HG02798 (cell line): ENCODE results near the gene CDCA5.
A peak's percentile ranks its signal among the peaks of the same experiment; 100 is the strongest.
"Not testable (repeated sequence)": the region's sequence is repeated elsewhere in the genome, so short reads cannot be mapped to it uniquely, and the experiment has no call there.

ENCODE experiments used
- ATAC-seq: cut with Tn5 transposase; IDR thresholded peaks from one replicate; pipeline ENCODE4 v1.9.1; 2021; ENCODE audit warnings: mild to moderate bottlenecking; ENCODE audit not compliant: unreplicated experiment, poor library complexity

Gene CDCA5

DNA sequence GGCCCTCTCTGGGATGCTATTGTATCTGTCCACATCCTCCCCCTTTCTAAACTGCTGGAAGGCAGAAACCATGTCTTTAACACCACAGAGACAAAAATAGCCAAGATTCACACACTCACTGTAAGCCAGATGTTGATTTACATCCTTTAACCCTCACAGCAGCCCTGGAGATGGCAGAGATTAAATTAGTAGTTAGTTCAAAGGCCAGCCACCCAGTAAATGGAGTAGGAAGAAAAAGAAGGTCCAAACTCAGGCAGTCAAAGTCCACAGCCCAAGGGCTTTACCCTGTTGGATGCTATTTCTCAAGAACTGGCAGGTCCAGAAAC lies 35.8 kb upstream of the CDCA5 start:
- no peak for ATAC-seq

DNA sequence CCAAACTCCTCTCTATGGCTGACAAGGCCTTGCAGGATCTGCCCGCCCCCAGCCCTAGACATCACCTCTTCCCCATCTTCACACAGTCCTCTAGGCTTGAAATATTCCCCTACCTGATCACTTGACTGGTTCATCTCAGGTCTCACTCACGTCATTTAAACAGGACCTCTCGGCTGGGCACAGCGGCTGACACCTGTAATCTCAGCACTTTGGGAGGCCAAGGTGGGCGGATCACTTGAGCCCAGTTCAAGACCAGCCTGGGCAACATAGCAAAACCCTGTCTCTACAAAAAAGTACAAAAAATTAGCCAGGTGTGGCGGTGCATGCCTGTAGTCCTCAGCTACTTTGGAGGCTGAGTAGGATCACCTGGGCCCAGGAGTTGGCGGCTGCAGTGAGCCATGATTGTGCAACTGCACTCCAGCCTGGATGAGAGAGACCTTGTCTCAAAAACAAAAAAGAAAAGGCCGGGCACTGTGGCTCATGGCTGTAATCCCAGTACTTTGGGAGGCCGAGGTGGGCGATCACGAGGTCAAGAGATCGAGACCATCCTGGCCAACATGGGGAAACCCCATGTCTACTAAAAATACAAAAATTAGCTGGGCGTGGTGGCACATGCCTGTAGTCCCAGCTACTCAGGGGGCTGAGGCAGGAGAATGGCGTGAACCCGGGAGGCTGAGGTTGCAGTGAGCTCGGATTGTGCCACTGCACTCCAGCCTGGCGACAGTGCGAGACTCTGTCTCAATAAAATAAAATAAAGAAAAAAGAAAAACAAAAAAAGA lies 35.2 kb upstream of the CDCA5 start:
- not testable (repeated sequence) for ATAC-seq

GRCh38 chr11:65118097-65118837 lies 34.4 kb upstream of the CDCA5 start:
- no peak for ATAC-seq

DNA sequence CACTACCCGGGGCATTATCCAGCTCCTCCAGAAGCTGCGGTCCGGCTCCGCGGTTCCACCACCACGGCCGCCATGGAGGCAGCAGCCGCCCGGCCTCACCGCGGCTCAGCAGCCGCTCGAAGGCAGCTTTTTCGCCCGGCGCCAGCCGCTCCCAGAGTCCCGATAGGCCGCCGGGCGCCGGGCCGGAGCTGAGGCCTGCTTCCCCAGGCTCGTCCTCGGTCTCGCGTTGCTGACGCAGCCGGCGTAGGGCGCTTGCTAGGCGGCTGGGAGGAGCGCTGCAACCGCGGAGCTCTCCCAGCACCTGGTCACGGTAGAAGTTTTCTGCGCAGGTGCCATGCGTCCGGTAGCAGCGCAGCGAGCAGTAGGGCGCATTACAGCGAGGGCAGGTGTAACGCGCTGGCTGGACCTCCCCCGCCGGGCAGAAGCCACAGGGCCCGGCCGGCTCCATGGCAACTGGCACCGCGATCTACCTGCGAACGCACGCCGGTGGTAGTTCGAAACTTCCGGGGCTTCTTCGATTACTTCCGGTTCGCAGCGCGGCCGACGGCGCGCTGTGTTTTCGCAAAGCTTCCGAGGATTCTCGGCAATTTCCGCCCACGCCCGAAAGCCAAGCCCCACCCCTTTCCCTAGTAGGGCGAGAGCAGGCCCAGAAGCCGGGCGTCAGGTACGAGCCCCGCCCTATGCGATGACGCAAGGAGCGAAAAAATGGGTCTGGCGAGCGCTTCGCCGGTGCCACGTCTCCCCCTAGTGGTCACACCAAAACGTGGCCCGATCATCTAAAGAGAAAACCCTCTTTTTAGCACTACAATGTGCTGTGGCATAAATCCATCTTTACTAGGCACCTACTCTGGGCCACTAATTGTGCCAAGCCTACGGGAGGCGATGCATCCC lies 33.6 kb upstream of the CDCA5 start, which contains the start of gene ZNHIT2:
ZNHIT2 (minus strand) TSS at position 496 of the 891 bp plus-strand sequence; CDS start at position 448, 48 bp downstream.
- peak; percentile 73 for ATAC-seq

DNA sequence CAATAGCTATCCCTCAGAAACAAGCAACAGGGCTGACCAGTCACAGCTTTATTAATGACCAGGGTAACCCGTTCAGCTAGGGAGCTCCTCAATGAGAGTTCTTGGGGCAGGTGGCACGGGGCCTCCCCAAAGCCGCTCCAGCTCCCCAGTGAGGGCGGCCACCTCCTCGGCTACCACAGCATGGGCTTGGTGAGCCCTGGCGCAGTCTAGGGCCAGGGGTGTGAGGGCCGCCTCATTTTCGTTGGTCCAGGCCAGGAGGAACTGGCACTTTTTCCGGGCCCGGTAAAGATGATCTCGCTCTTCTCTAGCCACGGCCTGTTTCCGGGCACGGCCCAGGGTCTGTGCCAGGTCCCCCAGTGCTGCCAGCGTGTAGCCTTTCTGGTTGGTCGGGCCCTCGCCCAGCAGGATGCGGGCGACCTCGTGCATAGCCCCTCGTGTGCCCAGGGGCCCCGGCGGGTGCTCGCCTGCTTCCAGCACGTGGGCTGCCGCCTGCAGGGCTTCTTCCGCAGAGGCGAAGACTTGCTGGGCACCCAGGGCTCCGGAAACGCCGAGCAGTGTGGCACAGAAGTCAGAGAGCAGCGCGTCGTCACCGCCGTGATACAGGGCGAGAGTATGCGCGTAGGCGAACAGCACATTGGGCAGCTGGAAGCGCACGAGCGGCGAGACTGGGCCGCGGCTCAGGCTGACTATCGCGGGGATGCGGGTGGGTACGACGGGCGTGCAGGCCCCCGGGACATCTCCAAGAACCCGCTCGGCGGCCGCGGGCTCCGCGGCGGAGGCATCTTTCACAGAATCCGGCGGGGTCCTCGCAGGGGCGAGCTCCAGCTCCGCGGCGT lies 32.7 kb upstream of the CDCA5 start:
- no peak for ATAC-seq

GRCh38 chr11:65115361-65116082 lies 31.7 kb upstream of the CDCA5 start:
- ATAC-seq = no peak

DNA sequence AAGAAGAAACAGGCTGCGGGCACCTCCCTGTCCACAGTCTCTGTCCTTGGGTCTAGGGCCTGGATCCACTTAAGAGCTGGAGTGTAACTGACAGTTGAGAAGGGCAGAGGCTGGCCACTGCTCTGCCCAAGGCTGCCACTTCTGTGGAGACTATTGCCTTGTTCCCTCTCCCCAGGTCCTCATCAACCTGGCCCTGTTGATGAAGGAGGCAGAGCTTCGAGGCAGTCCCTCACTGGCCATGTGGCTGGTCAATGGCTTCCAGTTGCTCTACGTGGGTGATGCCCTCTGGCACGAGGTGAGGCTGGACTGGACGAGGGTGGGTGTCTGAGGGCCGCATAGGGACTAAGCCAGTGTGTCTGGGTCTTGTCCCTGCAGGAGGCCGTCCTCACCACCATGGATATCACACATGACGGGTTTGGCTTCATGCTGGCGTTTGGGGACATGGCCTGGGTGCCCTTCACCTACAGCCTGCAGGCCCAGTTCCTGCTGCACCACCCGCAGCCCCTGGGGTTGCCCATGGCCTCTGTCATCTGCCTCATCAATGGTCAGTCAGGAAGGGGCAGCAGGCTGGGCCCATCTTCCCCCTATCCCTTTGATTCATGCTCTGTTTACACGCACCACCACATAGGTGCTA lies 30.8 kb upstream of the CDCA5 start:
- ATAC-seq = no peak

DNA sequence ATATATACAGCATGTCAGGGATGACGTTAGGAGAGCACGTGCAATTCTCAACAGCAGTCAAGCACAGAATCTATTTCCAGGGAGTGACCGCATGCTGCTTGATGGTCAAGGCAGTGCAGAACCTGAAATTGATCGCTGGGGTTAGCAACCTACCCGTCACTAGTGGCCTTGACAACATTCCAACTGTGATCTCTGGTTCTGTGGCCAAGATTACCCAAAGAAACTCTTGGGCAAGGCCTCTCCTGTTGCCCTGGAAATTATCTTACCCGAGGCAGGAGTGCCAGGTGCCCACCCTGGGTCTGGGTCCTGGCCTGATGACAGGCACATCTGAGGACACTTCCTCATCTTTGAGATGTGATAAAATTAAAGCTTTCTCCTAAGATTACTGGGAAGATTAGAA lies 30.0 kb upstream of the CDCA5 start:
- ATAC-seq = no peak

DNA sequence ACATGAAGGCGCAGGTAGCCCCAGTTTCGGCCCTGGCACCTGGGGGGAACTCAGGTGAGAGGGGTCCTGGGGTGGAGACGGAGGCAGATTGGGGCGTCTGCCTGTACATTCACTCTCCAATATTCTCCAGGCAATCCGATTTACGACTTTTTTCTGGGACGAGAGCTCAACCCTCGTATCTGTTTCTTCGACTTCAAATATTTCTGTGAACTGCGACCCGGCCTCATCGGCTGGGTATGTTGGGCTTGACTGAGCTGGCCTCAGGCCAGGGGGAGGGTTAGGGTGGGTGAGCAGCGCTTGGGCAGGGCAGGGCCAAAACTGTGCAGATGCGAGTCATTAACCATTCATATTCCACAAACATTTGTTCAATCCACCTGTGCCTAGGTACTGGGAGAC lies 29.5 kb upstream of the CDCA5 start:
- no peak for ATAC-seq

- peak; percentile 34 for ATAC-seq
Measured at GRCh38 chr11:65112546-65113360, 28.9 kb upstream of the CDCA5 start.

DNA sequence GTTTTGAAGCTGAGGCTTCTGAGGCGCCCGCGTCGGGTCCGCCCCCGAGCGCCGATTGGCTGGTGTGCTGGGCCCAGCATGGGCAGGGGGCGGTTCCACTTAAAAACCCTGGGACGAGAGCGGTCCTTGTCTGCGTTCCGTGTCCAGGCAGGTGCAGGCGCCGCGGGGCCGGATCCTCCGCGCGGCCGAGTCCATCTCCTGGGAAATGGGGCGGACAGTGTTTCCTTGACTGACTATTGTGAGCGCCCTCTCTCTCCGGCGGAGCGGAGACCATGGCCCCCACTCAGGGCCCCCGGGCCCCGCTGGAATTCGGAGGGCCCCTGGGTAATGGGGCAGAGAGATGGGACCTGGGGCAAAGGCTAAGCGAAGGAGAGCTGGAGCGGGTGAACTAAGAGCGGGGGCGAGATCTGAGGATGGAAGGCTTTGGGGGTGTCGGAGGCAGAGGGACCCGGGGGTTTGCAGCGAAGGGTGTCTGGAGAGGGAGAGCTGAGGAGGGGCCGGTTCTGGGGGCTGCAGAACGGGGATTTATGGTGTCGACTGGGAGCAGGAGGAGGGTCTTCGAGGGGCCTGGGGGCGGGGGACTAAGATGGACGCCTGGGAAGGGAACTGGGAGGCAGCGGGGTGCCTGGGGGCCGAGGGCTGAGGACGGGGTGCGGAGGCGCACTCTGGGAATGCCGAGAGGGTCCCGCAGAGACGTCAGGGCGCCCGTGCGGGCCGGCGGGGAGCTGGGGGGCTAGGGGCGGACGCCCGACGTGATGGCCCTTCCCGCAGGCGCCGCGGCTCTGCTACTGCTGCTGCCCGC lies 28.1 kb upstream of the CDCA5 start, which contains the start of gene TM7SF2:
TM7SF2 (plus strand) TSS at position 129 of the 802 bp plus-strand sequence; CDS start at position 273, 144 bp downstream.
- ATAC-seq = peak; percentile 77

DNA sequence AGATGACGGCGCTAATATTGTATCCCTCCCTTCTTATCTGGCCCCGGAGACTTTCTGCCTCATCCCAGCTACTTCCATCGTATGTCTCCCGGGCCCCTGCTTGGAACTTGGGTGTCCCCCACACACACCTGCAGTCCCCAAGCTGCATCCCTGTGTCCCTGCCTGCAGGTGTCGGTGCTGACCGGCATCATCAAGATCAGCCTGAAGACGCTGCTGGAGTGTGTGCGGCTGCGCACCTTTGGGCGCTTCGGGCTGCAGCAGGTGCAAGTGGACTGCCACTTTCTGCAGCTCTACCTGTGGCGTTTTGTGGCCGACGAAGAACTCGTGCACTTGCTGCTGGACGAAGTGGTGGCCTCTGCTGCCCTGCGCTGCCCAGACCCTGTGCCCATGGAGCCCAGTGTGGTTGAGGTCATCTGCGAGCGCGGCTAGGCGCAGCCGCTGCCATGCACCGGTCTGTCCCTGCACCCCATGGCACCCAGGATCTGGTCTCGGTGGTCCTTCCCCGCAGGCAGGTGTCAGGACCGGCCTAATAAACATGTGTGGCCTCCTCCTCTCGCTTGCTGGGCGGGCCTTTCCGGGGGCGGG lies 27.4 kb upstream of the CDCA5 start:
- ATAC-seq = no peak

DNA sequence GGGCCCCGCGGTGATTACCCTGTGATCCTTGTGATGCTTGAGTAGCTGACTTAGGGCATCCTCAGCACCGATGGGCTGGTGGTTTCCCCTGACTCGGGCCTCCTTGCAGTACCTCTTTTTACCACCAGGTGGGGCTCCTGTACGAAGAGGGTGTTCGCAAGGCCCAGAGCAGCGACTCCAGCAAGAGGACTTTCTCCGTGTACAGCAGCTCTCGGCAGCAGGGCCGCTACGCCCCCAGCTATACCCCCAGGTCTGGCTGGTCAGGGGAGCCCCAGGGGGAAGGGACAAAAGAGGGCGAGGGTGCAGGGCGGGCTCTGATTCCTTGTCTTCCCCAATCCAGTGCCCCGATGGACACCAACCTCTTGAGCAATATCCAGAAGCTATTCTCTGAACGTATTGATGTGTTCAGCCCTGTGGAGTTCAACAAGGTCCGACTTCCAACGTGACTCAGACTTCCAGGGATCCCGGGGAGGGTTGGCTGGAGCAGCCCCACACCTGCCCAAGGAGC lies 26.6 kb upstream of the CDCA5 start:
- peak; percentile 29 for ATAC-seq

- ATAC-seq = no peak
Measured at GRCh38 chr11:65109231-65110198, 25.7 kb upstream of the CDCA5 start.

GRCh38 chr11:65108469-65109123 lies 24.8 kb upstream of the CDCA5 start:
- no peak for ATAC-seq
